ENCODE measurements around the gene EDN3. TPM values are rescaled to one million over a fixed set of nuclear protein-coding genes. Genes with fewer than 3 reads are reported as not detected.

The EDN3 gene
- total and polyA plus RNA-seq, 2 of the 8 experiments (the other 6 are each of a cell fraction or from before 2014, with no cell fraction given): 0.17 to 0.38 TPM

DNA sequence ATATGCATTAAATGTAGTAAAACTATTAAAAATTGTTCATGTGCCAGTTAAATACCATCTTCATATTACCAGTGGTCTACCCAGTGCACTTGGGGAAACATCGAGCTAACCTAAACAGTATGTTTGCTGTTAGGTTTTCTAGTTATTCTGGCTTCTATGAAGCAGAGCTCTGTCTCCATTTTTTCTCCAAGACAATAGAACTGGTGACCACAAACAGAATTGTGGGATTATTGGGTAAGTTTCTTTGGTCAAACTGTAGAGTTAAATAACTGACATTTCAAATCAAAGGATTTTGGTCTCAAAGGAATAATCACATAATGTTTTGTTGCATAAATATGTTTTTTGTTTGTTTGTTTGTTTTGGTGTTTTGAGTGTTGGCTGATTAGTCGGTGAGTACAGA, 40.5 kb upstream of the EDN3 start (continued):
- TF ChIP-seq EGR1 (IDR thresholded peaks at IDR 0.05; ENCODE audit: borderline replicate concordance, low read depth, low read length): no peak
- TF ChIP-seq SIX5 (IDR thresholded peaks at IDR 0.05; ENCODE audit: low read depth, low read length): no peak
